DMS153 treated with DMSO at 0.1 percent for 48 hours (cell line): Measurements from ENCODE around the gene TSPO2.

Experiments
- DNase-seq: peaks from one replicate; lab custom pipeline; 2025; ENCODE audit not compliant: unreplicated experiment; lab: John Stamatoyannopoulos, UW

Gene TSPO2

DNA sequence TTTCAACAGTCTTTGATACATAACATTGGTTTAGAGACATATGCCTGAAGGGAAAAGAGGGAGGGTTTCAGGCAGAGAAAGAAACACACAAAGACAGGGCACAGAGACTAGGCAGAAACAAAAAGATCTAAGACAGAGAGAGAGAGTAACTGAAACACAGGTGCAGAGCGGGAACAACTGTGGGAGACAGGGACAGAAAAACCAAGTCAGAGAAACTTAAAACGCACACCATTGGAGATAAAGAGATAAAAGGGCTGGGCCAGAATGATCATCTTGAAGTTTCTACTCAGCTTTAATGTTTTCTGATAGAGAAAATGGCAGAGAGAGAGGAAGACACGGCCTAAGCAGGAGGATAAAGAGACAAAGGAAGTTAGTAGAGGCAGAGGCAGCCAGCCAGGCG, 15.0 kb upstream of the TSPO2 start:
- DNase-seq: peak; percentile 60

DNA sequence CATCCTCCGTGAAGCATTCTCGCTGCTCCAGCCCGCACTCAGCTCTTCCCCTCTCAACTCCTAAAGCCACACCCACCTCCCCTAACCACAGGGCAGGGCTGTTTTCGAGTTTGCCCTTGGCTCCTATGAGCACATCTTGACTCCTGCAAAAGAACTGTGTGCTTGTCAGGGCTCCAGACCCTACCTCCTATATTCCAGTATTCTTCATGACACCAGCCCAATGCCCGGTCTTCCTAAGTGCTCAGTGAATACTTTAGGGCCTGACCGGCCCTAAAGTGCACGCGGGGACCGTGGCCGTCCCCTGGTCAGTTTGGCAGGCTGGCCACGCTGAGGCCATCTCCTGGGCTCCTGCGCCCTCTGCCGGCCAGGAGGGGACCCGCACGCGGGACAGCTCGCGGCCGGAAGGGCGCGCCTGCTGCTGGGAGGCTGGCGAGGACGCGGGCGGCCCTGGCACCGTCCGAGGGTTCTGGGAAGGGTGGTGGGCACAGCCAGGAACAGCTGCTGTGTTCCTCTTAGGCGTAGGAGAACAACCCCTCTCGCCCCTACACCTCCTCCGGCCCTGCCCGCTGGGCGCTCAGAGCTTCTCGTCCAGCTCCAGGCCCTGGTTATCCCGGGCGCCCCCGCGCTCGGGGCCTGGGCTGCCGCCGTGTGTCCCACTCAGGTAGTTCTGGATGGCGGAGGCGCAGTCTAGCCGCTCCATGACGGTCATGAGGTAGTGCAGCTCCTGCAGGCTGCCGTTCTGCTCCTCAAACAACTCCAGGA, 14.3 kb upstream of the TSPO2 start:
- peak; percentile 81 for DNase-seq

DNA sequence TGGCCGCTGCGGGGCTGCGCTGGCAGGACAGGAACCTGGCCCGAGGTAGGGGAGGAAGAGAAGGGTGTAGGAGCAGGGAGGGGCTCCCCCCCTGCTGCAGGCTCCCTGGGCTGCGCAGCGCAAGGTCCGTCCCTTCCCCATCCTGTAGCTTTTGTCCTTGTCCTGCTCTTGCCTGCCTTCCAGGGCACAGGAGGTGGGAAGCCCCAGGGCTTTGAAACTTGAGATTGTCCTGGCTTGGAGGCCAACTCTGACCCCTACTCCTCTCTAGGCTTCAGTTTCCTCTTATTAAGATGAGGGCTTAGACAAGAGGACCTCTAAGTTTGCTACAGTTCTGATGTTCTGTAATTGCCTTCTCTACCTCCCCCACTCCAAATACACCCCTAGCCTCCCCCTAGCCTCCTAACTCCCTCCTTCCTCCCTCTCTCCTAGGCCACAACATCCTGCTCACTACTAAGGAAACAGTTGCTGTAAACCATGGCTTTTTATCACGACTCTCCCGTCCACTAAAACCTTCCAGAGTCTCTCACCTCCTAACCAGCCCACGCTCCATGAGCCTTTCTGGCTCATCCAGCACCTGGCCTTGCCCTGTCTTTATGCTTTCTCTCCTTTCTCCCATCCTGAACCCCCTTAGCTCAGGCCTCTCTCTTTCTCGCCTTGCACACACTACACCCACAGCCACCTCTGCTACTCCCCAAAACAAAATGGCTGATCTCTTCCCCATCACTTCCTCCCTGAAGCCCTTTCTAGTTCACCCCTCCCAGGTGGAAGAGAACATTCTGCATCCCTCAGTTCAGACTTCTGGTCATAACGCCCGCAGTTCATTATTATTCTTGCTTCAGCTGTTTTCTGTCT, 13.5 kb upstream of the TSPO2 start:
- DNase-seq: no peak

DNA sequence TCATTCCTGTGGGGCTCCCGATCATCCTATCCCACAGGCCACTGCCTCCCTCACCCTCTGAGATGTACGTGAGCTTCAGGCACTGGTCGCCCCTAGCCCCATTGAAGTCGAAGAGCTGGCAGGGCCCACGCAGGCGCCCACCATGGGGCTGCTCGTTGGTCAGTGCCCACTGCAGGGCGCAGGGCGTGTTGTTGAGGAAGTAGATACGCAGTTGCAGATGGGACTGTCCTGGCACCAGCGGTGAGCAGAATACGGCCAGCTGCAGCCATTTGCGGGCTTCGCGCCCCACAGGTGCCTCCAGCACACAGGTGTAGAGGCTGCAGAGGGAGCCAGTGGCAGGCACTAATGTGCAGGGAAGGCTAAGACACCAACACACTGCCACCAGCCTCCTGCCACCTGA, 9.4 kb upstream of the TSPO2 start:
- no peak for DNase-seq

DNA sequence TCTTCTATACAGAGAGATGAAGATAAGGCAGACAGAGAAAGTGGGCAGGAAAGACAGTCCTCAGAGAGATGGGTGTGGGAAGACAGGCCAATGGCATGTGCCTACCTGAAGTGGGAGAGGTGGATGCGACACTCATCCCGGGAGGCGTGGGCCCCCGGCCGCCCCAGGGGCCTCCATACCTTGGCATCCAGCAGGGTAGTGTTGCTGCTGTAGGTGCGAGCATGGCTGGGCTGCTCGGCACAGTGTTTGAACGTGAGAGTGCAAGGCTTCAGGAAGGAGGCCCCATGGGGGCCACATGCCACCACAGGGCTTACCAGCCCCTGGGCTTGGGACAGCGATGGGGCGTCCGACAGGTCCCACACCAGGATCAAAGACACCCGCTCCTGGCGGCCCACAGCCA, 8.5 kb upstream of the TSPO2 start:
- DNase-seq: no peak

DNA sequence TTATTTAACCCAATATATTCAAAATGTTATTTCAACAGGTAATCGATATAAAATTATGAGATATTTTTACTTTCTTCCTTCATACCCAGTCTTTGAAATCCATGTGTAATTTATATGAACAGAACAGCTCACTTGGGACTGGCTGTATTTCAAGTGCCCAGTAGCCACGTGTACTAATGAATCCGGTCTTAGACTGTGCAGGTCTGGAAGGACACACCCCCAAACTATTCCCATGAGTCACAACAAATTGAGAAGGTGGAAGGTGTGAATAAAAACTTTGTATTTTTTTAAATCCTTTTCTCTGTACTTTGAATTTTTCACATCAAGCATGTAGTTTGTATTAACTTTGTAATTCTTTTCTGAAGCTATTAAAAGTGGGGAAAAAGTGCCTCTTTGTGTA, 6.1 kb upstream of the TSPO2 start:
- no peak for DNase-seq

DNA sequence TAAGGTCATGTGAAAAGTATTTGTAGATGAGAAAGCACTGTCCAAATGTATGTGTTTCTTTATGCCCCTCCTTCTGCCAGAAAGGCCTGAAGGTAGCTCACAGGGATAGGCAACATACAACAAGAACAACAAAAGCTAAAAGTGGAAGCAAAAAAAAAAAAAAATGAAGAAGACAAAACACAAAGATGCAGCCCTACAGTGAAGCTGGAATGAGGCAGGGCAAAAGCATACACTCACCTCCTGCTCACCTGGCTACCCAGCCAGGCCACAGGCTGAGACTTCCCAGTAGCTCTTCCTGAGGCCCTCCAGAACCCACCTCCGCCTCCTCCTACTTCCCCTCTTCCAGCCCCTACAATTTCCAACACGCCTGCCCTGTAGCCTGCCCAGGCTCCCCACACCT, 5.7 kb upstream of the TSPO2 start:
- DNase-seq: no peak

DNA sequence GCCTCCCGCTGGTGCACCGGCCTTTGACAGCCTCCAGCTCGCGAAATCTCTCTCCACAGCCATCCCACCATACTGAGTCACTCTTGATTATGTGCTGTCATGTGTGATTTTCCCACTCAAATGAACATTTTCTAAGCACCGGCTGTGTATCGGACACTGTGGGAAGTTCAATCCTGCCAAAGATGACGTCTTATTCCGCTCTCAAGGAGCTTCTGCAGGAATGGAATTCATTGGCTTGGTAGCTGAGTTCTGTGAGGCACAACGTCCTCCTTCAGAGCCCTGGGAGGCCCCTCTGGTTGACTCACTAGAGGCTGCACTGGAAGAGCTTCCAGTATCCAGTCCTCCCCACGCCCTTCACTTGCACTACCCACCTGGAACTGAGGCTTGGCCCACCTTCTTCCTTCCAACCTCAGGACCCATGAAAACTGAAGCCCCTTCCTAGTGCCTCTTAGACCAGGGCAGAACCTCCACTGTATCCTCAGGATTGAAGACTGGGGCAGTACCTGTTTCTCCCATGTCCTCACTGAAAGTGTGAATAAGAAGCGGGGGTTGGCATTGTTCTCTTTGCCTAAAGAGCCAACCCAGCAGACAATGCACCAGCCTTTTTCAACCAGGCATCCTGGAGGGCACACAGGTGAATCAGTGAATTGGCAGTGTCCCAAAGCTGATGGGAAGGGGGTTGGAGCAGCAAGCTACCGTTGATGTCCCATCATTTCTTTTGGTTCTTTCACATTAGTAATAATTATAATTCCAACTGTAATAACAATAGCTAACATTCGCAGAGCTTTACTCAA, 5.0 kb upstream of the TSPO2 start:
- DNase-seq: no peak

DNA sequence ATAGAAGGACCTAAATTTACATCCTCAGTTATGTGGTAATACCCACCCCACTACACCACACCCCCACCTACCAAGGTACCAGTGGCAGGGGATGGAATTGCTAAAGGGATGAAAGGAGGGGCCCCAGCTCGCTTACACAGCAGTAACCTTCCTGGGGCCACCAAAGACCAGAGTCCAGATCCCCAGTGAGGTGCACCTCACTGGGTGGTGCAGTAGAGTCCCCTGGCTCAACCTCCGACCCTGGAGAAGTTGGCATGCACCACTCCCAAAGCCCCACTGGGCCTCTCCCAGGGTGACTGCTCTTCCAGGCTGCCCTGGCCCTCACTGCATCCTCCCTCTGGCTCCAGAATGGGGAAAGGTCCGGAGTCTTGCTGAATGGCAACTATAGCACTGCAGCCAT, 4.1 kb upstream of the TSPO2 start:
- DNase-seq: no peak

DNA sequence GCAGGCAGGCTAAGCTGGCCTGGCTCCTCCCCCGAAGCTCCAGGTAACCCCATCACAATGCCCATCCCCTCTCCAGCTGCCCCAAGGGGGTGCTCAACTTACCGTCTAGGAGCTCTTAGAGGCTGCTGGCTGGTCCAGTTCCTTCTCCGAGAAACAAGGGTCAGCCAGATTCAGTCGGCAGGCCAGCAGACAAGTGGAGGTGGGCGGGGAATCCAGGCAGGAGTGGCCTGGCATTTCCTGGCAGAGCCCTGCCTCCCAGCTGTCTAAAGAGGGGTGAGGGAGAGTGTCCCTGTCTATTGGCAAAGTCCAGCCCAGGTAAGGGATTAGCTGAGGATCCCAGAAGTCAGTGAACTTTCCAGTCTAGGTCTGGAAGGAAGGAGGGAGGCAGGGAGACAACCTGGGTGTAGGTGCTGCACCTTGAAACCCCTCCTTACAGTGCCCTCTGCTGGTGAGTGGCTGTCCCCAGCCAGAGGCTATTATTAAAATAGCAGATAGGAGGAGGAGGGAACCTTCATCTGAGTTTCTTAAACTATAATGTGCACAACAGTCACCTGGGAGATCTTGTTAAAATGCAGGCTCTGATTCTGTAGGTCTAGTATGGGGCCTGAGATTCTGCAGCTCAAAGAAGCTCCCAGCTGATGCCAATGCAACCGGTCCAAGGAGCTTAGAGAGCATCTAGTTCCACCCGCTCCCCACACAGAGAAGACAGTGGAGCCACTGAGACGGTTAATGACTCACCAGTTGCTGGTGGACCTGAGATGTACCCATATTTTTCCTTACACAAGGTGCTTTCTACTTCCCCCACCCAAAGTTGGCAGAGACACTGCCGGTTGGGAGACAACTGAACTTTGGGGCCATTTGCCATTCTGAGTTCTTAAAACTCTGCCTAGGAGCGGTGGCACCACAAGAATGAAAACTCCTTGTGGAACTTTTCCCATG, 2.9 kb upstream of the TSPO2 start, which contains the start of gene UNC5CL:
UNC5CL (minus strand) TSS at position 162 of the 939 bp plus-strand sequence. CDS start 4,147 bp downstream, outside the sequence.
- DNase-seq: peak; percentile 26

DNA sequence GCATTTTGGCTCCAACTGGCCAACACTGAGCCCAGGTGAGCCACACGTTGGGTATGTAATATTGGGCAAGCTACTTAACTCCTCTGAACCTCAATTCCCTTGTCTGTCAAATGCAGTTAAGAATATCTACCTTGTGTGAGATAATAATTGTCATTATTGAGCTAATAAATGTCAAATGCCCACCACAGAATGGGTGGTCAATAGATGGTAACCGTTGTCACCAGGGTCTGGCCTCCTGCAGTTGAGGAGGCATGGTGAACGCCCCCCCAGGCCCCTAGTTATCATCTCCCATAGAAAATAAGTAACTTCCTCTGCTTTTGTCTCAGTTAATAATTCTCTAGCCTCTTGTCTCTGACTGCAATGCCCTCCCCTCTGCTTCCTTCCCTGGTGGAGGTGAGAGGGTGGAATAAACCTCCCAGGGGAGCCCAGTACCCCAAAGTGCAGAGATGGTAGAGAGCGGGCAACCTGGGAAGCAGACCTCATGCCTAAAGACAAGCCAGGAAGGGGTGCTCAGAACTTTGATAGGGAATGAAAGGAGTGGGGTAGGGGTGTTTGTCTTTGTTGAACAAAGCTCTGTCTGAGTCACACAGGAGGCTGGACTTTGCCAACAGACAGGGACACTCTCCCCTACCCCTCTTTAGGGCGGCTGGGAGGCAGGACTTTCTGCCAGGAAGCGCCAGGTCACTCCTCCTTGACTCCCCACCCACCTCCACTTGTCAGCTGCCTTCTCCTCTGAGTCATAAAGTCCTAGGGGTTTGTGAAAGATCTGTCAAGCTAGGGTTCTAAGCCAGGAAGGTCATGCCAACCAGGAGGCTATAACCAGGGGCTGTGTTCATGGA, 1.9 kb upstream of the TSPO2 start:
- DNase-seq: no peak

DNA sequence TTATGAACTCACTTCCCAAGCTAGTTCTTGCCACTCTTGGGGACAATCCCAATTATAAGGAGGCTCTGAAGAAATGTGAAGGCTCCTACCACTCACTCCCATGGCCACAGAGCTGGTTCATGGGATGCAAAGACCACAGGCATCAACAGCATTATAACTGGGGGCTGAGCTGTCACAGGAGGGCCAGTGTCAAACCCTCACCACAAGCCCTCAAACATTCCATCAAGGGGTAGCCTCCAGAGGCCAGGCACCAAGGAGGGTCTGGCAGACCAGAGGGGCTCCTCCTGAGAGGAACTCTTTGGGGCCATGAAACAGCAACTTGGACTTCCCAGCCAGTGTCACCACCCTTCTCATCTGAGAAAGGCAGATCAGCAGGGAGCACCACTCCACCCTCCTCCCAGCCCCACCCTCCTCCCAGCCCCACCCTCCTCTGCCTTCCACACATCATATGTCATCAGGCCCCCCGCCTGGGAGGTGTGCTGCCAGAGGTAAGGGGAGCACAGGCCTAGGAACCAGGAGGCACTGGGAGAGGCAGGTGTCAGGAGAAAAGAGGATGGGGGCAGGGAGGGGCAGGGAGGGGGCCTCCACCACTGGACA, 1.2 kb upstream of the TSPO2 start:
- no peak for DNase-seq

DNA sequence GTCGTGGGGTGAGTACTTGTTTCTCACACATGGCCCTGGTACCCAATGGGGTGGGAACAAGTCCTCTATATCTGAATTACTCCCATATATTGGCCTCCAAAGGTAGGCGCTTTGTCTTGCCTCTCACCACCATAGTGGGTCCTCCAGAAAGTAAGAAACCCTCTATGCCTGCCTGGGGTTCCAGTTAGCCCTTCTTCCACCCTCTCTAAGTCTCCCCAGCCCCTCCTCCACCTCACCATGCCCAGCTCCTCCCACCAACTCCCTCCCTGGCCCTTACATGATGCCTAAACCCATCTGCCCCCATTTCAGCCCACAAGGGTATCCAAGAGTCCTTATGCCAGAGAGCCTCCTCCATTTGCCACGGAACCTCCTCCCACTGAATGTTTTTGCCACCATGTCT, 884 bp downstream of the TSPO2 start:
- DNase-seq: no peak

DNA sequence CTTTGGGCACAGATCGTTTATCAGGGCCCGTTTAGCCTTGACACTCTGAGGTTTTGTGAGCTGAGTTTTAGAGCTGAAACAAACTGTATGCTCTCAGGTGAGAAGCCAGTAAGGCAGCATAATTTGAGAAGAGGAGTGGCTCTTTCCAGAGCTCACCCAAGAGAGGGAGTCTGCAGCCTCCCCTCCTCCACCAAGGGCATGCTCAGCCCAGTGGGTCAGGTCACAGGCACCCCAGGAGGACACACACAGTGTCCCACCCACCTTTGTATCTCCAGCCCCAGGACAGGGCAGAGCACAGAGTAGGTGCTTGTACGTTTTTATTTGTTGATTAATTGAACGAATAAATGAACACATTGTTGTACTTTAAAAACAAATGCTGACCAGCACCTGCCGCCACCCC, 3.4 kb downstream of the TSPO2 start:
- no peak for DNase-seq

DNA sequence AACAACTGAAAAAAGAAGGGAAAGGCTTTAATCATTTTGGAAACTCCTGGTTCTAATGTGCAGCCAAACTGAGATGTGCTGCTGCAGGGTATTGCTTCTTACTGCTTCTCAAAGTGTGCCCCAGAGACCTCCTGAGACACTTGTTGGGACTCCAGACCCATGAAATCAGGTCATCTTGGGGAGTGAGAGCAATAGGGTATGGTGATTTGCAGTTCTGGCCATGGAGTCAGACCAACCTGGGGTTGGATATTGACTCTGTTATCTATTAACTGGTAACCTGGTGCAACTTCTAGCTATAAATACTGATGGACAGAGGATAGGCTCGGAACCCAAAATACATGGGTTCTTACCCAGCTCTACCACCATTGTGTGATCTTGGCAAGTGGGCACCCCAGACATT, 3.8 kb downstream of the TSPO2 start:
- no peak for DNase-seq

DNA sequence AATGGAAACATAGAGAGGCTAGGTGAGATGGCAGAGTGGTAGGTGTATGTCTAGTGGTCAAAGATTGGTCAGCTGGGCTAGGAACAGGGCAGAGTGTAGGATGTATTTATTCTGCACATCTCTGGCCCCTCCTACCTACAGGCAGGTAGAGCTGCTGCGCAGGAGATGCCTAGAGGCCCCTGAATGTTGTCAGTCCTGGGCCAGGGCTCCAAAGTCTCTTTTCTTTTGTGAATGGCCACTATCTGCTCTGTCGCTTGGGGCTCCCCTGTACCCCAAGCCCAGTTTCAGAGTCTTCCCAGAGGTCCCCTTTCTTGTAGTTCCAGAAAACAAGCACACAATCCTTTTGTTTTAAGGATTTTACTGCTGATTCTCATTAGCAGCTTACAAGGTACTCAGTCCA, 5.0 kb downstream of the TSPO2 start:
- DNase-seq: no peak

DNA sequence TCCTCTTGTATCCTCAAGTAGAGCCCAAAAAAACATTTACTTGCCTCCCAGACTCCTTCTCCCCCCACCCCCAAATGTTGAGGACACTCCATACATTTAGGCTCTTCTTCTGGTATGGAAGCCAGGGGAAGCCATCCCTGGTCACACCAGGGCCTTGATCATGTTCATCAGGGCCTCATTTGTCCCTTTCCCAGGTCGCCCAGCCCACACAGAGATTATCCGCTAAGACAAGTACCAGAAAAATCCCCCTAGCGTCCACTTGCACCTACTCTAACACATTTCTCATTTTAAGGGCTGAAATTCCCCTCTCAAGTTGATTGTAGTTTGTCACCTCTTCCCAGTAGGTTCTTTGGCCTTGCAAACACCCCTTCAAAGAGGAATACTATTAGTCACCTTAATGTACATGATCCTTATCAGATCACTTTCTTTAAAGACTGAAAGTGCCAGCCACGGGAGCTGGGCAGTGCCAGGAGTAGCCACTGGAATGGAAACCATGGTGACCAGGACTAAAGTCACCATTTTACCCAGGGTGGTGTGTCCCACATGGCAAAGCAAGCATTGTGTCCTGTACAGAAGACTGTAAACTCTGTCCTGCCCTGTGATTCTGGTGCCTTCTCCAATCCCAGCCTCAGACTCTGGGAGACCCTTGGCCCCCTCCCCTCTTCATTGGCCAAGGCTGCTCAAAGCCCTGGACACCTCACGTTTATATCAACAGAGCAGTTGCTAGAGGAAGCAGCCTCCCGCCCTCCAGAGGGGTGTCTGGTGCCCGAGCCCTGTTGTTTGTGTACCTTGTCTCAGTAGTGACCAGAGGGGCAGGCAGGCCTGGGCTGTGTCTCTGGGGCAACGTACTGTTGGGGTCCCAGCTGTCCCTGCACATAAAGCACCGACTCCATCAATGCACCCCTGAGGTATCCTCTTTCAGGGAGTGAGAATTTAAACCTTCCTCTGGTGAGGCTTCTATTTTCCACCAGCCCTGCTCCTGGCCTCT, 5.8 kb downstream of the TSPO2 start:
- DNase-seq: no peak

DNA sequence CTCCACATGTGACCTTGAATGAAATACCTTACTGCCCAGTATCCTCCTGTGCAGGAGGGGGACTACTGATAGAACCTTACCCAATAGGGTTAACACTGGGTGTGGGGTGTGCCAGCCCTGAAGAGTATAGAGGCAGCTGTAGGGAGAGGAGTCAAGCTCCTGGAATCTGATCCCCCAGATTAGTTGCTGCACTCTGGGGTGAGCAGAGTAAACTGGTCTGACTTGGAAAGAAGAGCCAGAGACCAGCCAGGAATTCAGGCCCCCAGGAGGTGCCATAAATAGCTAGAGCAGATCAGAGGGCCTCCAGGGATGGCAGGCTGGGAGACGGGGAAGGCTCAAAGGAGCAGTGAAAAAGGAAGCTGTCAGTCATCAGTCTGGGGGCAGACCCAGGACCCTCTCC, 7.3 kb downstream of the TSPO2 start:
- DNase-seq: no peak
